GM11168 (cell line): ENCODE data around the gene DAB2IP.

Source experiments
- in situ Hi-C: fragments of 300-500 bp; cut with MboI; formaldehyde crosslinking; loops from one replicate; pipeline ENCODE4 v1.12.0; 2022; ENCODE audit warnings: low sequenced_read_pairs; ENCODE audit not compliant: unreplicated experiment

Gene DAB2IP

DNA sequence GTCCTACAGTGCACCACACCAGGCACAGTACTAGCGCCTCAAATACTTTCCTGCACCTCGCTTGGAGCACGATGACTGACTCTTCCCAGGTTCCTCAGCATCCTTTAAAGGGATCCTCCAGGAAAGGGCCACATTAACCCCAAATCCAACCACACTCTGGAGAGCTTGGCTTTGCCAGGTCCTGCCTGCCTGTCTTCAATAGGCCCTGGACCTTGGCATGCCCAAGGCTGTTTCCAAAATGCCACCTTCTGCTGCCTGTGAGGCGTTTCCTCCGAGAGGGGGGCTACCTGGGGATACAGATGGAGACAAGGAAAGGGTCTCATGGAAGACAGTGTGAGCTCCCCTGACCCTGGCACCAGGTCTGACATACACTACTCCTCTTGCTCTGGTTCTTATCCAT is 169.9 kb downstream of the DAB2IP start:
- in situ Hi-C loops: no loop called here

GRCh38 chr9:121822093-121823085 is 171.0 kb downstream of the DAB2IP start:
- in situ Hi-C loops: no loop called here

- in situ Hi-C loops: no loop called here
These were observed 172.2 kb downstream of the DAB2IP start for GRCh38 chr9:121823451-121824169.

GRCh38 chr9:121824651-121825030 is 173.2 kb downstream of the DAB2IP start:
- in situ Hi-C loops: no loop called here

- in situ Hi-C loops: no loop called here
These were observed 173.7 kb downstream of the DAB2IP start for GRCh38 chr9:121825031-121825691.

DNA sequence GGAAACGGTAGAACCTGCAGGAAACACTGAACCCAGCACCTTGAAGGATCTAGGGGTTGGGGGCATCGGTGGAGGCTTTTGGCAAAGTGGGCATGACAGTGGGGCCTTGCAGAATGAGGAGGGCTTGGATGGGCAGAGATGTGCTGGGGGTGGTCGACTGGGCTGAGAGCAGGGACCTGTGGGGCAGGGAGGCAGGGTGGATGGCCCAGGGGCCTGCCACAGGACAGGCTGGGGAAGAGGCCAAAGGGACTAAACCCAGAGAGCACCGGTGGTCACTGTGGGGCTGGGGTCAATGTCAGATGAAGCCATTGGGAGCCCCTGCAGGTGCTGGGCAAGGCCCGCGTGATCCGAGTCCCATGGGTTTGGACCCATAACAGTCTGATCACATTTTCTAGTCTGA is 175.3 kb downstream of the DAB2IP start:
- in situ Hi-C loops: no loop called here

DNA sequence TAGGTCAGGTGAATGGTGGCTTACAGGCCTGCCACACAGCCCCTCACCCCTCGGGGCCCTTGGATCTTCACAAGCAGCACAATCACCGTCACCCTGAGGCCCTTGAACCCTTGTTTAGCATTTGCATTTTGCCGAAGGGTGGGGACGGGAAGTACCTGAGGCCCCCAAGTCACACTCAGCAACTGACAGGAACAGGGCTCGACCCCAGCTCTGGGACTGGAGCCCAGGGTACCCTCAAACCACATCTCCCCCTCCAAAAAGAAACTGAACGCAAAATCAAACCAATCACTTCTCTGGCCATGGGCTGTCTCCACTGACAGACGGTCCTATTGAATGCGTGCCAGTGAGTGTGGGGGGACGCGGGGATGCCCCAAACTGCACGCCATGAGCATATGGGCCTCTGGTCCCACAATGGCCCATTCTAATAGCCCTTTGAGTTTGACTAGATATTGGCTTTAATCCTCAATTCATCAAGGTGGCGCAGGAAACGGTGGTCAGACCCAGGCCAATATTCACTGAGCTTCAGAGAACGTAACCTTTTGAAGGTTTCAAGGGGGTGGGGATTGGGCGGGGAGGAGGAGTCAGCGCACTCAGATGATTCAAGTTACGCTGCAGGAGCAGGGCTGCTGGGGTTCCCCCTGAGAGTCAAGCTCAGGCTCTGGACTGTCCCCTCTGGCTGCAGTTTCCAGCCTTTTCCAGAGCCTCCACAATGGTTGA is 176.0 kb downstream of the DAB2IP start:
- in situ Hi-C loops: no loop called here

GRCh38 chr9:121830441-121831140 is 179.2 kb downstream of the DAB2IP start:
- in situ Hi-C loops: no loop called here

DNA sequence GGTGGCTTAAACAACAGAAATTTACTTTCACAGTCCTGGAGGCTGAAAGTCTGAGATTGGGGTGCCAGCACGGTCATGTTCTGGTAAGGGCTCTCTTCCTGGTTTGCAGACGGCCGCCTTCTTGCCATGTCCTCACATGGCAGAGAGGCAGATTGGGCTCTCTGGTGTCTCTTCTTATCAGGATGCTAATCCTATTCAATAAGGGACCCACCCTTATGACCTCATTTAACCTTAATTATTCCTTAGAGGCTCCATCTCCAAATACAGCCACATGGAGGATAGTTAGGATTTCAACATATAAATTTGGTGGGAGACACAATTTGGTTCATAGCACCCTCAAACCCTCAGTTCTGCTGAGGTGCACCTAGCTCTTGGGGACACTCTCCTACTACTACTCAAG is 180.4 kb downstream of the DAB2IP start:
- in situ Hi-C loops: no loop called here

DNA sequence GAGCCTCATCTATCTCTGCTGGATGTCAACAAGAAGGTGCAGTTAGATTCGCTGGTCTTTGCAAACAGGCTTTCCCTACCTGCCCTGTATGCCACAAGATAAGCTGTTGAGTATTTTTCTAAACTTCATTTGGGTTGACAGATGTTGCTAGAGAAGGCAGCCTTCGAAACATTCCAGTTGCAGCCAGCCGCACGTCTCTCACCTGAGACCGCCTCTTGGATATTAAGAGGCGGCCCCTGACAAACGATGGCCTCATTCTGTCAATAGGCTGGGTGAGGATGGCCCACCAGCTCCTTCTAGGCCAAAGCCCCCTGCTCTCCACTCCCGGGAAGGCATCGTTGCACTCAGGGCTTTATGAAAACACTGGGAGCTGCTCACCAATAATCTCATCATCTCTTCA is 181.6 kb downstream of the DAB2IP start:
- in situ Hi-C loops: no loop called here
